HG03521 (cell line): ENCODE results near the gene HDAC5.
"Not testable (repeated sequence)": the region's sequence is repeated elsewhere in the genome, so short reads cannot be mapped to it uniquely, and the experiment has no call there.

ENCODE experiments used
- ATAC-seq: cut with Tn5 transposase; IDR thresholded peaks from one replicate; pipeline ENCODE4 v1.9.1; 2021; ENCODE audit warnings: mild to moderate bottlenecking, moderate library complexity; ENCODE audit not compliant: unreplicated experiment

Gene HDAC5

GRCh38 chr17:44123356-44124117 lies at the start of gene HDAC5:
Gene HDAC5, minus strand, starts transcription at chr17:44123641. Its CDS starts 6,126 bp downstream, at chr17:44117515.
- peak; percentile 94 for ATAC-seq

GRCh38 chr17:44171931-44172455 lies 48.6 kb upstream of the HDAC5 start:
- no peak for ATAC-seq

GRCh38 chr17:44170499-44171201 lies 47.2 kb upstream of the HDAC5 start, which contains the start of gene ASB16:
Gene ASB16, plus strand, starts transcription at chr17:44170704. Its CDS starts 86 bp downstream, at chr17:44170790.
- ATAC-seq: no peak

GRCh38 chr17:44170135-44170498 lies 46.7 kb upstream of the HDAC5 start:
- no peak for ATAC-seq

- no peak for ATAC-seq
Measured at GRCh38 chr17:44167181-44167861, 43.9 kb upstream of the HDAC5 start.

- ATAC-seq: no peak
Measured at GRCh38 chr17:44164476-44164875, 41.0 kb upstream of the HDAC5 start.

GRCh38 chr17:44159519-44160210 lies 36.2 kb upstream of the HDAC5 start:
- ATAC-seq: no peak

GRCh38 chr17:44155488-44155887 lies 32.0 kb upstream of the HDAC5 start:
- ATAC-seq: no peak

- ATAC-seq: no peak
Measured at GRCh38 chr17:44152875-44153274, 29.4 kb upstream of the HDAC5 start.

GRCh38 chr17:44149750-44150329 lies 26.4 kb upstream of the HDAC5 start:
- no peak for ATAC-seq

- ATAC-seq: not testable (repeated sequence)
Measured at GRCh38 chr17:44149066-44149465, 25.6 kb upstream of the HDAC5 start.

GRCh38 chr17:44147812-44148211 lies 24.4 kb upstream of the HDAC5 start:
- no peak for ATAC-seq

GRCh38 chr17:44146375-44147346 lies 23.2 kb upstream of the HDAC5 start:
- no peak for ATAC-seq

- no peak for ATAC-seq
Measured at GRCh38 chr17:44144966-44145739, 21.7 kb upstream of the HDAC5 start.

- ATAC-seq: not testable (repeated sequence)
Measured at GRCh38 chr17:44143921-44144320, 20.5 kb upstream of the HDAC5 start.

- no peak for ATAC-seq
Measured at GRCh38 chr17:44137891-44138709, 14.7 kb upstream of the HDAC5 start.

GRCh38 chr17:44134752-44135568 lies 11.5 kb upstream of the HDAC5 start:
- no peak for ATAC-seq
